Measurements from ENCODE around the gene ZBTB9.

DNA sequence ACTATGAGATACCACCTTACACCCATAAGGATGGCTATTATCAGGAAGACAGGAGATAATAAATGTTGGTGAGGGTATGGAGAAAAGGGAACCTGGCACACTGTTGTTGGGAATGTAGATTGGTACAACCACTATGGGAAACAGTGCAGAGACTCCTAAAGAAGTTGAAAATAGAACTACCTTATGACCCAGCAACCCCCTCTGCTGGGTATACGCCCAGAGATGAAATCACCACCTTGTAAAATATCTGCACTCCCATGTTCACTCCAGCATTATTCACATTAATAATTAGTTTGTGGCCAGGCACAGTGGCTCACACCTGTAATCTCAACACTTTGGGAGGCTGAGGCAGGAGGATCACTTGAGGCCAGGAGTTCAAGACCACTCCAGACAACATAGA is 26.8 kb downstream of the ZBTB9 start:
- TF ChIP-seq, protein P1, sequence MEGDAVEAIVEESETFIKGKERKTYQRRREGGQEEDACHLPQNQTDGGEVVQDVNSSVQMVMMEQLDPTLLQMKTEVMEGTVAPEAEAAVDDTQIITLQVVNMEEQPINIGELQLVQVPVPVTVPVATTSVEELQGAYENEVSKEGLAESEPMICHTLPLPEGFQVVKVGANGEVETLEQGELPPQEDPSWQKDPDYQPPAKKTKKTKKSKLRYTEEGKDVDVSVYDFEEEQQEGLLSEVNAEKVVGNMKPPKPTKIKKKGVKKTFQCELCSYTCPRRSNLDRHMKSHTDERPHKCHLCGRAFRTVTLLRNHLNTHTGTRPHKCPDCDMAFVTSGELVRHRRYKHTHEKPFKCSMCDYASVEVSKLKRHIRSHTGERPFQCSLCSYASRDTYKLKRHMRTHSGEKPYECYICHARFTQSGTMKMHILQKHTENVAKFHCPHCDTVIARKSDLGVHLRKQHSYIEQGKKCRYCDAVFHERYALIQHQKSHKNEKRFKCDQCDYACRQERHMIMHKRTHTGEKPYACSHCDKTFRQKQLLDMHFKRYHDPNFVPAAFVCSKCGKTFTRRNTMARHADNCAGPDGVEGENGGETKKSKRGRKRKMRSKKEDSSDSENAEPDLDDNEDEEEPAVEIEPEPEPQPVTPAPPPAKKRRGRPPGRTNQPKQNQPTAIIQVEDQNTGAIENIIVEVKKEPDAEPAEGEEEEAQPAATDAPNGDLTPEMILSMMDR (IDR thresholded peaks at IDR 0.05; ENCODE audit: low read length) = no peak
- TF ChIP-seq EZH2phosphoT487 (IDR thresholded peaks at IDR 0.05; ENCODE audit: low read length) (no peak), EZH2 (optimal IDR thresholded peaks at IDR 0.05; ENCODE audit: low read depth, low read length) (no peak)
